ENCODE data around the gene KAZN.

Gene KAZN

GRCh38 chr1:14862114-14862771 is 263.8 kb downstream of the KAZN start:
- no peak for DNase-seq
- no peak overlapping the region for H3K4me3 Mint-ChIP-seq
- no peaks in the 10 kb centered on the region for H3K9me3 Mint-ChIP-seq
- TF ChIP-seq CTCF (IDR thresholded peaks at IDR 0.05) = no peak
- H3K4me1 Mint-ChIP-seq = peaks cover 16% of the 10 kb centered on the region
- H3K27me3 Mint-ChIP-seq (ENCODE audit: low read depth, poor library complexity) = no peaks in the 10 kb centered on the region
- H3K36me3 Mint-ChIP-seq (ENCODE audit: low read depth) = no peaks in the 10 kb centered on the region
- H3K27ac Mint-ChIP-seq = no peak overlapping the region

DNA sequence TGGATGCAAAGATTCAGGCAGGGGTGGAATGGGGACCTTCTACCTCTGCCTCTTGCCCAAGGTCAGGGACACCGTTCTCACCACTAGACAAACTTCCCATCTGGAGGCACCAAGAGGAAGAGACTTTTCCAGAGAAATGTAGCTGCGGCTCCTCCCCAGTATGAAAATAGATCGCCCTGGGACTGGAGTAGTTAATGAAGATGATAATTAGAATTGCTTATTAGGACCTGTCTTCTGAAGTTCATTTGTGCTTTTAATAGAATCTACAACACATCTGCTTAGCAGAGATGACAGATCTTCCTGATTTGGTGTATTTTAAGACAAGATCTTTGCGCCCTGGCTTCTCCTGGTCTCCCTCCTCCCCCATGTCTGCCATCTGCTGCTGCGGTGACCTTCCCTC is 266.6 kb downstream of the KAZN start:
- no peak for DNase-seq
- no peak overlapping the region for H3K4me3 Mint-ChIP-seq
- H3K9me3 Mint-ChIP-seq = no peaks in the 10 kb centered on the region
- no peak for TF ChIP-seq CTCF (IDR thresholded peaks at IDR 0.05)
- no peaks in the 10 kb centered on the region for H3K27me3 Mint-ChIP-seq (ENCODE audit: low read depth, poor library complexity)
- peaks cover 28% of the 10 kb centered on the region for H3K4me1 Mint-ChIP-seq
- H3K36me3 Mint-ChIP-seq (ENCODE audit: low read depth) = no peaks in the 10 kb centered on the region
- no peak overlapping the region for H3K27ac Mint-ChIP-seq

DNA sequence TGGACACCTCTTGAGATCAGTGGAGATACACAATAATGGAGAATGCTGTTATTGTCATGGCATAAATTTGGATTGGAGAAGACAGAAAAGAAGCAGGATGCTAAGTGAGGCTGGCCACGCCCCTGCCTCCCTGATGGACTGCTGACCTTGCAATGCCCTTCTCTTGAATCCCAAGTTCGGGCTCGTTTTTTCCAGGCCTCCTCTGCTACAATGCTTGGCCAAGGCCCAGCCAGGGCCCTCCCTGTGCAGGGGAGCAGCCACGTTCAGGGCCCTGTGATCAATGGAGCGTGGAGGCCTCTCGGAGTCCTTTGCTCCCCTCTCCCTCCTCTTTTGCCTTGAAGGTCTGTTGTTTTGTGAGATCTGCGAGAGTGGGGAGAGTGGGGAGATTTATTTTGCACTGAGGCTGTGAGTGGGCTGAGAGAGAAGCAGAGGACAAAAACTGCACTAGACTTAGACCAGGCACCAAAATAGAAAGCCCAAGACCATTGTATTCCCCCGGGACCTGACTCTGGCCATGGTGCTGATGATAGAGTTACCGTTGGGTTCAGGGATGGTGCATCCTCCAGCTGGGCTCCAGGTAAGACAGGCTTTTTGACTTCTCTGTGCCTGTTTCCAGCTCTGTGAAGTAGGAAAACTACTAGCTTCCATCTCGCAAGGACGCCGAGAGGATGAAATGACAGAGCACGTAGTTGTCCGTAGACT is 268.6 kb downstream of the KAZN start:
- Mint-ChIP-seq H3K9me3 (no peaks in the 10 kb centered on the region), H3K27ac (no peak overlapping the region), H3K27me3 (ENCODE audit: low read depth, poor library complexity) (no peaks in the 10 kb centered on the region), H3K36me3 (ENCODE audit: low read depth) (no peaks in the 10 kb centered on the region), H3K4me1 (peaks cover 39% of the 10 kb centered on the region), H3K4me3 (no peak overlapping the region)
- peak; percentile 60 for DNase-seq
- no peak for TF ChIP-seq CTCF (IDR thresholded peaks at IDR 0.05)

- Mint-ChIP-seq H3K36me3 (ENCODE audit: low read depth) (no peaks in the 10 kb centered on the region), H3K9me3 (no peaks in the 10 kb centered on the region), H3K4me1 (peaks cover 39% of the 10 kb centered on the region), H3K27me3 (ENCODE audit: low read depth, poor library complexity) (no peaks in the 10 kb centered on the region), H3K27ac (no peak overlapping the region), H3K4me3 (no peak overlapping the region)
- DNase-seq = no peak
- TF ChIP-seq CTCF (IDR thresholded peaks at IDR 0.05) = no peak
Measured at GRCh38 chr1:14869187-14869586, 270.7 kb downstream of the KAZN start.

- H3K4me3 Mint-ChIP-seq = no peak overlapping the region
- no peak for DNase-seq
- peaks cover 42% of the 10 kb centered on the region for H3K4me1 Mint-ChIP-seq
- peaks cover 4% of the 10 kb centered on the region for H3K27me3 Mint-ChIP-seq (ENCODE audit: low read depth, poor library complexity)
- no peaks in the 10 kb centered on the region for H3K9me3 Mint-ChIP-seq
- no peak for TF ChIP-seq CTCF (IDR thresholded peaks at IDR 0.05)
- H3K27ac Mint-ChIP-seq = no peak overlapping the region
- H3K36me3 Mint-ChIP-seq (ENCODE audit: low read depth) = no peaks in the 10 kb centered on the region
Measured at GRCh38 chr1:14871218-14871970, 272.9 kb downstream of the KAZN start.

All from nephron progenitor cell (in vitro differentiated cells).